T47D (cell line): ENCODE data around the gene CARD11.
"Not testable (repeated sequence)": the region's sequence is repeated elsewhere in the genome, so short reads cannot be mapped to it uniquely, and the experiment has no call there.

Experiments used
- DNase-seq, 2 experiments: peaks; one replicate each; pipeline versions ENCODE4 v3.0.0 to v3.0.0-alpha.2; 2011 to 2012; ENCODE audit warnings: low read depth in 1 of 2, low spot score in 1 of 2
- JUND ChIP-seq: IDR thresholded peaks from 2 replicates; pipeline ENCODE4 v1.6.1; 2012; ENCODE audit warnings: low read depth
- in situ Hi-C: cut with HindIII; loops from 2 replicates; pipeline ENCODE4 v1.10.0; 2016; ENCODE audit warnings: low sequenced_read_pairs, low pct_unique_long_range_greater_than_20kb

CARD11 gene

GRCh38 chr7:3027005-3027845, 16.4 kb downstream of the CARD11 start:
- TF ChIP-seq JUND, result no peak
- in situ Hi-C loops, result no loop called here
- no peak for DNase-seq

DNA sequence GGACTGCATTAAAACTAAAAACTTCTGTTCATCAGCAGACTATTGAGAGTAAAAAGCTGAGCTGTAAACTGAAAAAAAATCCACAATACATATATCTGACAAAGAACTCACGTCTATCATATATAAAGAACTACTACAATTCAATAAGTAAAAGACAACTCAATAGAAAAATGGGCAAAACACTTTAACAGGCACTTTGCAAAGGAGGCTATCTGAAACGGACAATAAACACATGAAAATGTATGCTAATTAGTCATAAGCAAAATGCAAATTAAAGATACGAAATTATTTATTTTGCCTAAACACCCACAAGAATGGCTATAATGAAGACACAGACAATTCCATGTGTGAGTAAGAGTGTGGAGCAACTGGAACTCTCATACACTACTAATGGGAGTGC, 18.1 kb downstream of the CARD11 start:
- DNase-seq, result no peak
- in situ Hi-C loops, result no loop called here
- TF ChIP-seq JUND, result no peak

- no peak for DNase-seq
- no peak for TF ChIP-seq JUND
- in situ Hi-C loops, result no loop called here
Observed at GRCh38 chr7:3021825-3022224, 21.8 kb downstream of the CARD11 start.

GRCh38 chr7:3021224-3021623, 22.4 kb downstream of the CARD11 start:
- in situ Hi-C loops, DNase-seq: not testable (repeated sequence)

DNA sequence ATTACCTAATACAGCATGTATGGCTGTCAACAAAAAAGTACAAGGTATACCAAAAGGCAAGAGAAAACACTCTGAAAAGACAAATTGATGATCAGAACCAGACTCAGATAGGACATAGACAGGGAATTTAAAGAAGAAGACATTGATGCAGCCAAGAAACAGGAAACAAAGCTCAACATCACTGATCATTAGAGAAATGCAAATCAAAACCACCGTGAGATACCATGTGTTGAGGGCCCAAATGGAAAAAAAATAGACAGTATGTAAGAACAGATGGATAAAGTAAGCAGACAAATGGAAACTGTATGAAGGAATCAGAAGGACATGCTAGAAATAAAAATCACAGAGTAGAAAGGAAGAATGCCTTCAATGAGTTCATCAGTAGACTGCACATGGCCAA, 23.3 kb downstream of the CARD11 start:
- TF ChIP-seq JUND, result no peak
- in situ Hi-C loops, result no loop called here
- no peak for DNase-seq

GRCh38 chr7:3019801-3020200, 23.9 kb downstream of the CARD11 start:
- in situ Hi-C loops, result no loop called here
- TF ChIP-seq JUND, result no peak
- DNase-seq, result no peak

- no peak for DNase-seq
- in situ Hi-C loops, result no loop called here
- no peak for TF ChIP-seq JUND
Observed at GRCh38 chr7:3013975-3014792, 29.5 kb downstream of the CARD11 start.

DNA sequence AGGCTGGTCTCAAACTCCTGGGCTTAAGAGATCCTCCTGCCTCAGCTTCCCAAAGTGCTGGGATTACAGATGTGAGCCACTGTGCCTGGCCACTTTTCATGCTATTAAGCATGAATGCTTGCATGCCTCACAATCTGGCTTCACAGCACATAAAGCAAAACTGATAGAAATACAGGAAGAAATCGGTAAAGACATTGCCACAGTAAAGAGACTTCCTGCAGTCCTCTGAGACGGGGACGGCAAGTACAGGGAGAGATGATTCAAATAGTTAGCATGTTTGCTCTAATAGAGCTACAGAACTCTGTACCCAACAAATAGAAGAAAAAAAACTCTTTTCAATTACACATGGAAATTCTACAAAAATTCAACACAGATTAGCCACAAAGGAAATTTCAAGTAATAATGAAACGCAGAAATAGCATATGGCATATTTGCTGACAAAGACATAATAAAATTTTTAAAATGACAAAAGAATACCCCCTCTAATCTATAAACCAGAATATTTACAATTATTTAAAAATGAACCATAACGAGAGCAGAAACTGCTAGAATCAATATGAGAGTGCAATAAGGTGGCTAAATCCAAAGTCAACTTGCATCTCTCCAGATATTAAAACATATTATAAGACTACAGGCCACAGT, 32.3 kb downstream of the CARD11 start:
- TF ChIP-seq JUND, result no peak
- in situ Hi-C loops, result no loop called here
- no peak for DNase-seq

DNA sequence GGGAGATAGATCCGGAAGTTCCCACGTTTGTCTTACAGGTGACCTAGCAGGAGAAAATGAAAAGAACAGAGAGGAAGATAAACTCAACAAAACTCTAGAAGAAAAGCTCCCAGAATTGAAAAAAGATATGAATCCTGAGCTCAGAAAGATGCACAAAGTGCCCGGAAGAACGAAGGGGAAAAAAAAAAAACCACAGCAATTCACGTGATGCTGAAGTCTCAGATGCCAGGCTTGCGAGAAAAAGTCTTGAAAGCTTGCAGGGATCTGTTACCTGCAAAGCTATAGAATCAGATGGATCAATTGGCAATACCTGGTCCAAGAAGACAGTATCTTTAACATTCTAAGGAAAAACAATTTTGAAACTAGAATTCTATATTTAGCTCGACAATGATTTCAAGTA, 33.5 kb downstream of the CARD11 start:
- DNase-seq, result no peak
- TF ChIP-seq JUND, result no peak
- in situ Hi-C loops, result no loop called here

DNA sequence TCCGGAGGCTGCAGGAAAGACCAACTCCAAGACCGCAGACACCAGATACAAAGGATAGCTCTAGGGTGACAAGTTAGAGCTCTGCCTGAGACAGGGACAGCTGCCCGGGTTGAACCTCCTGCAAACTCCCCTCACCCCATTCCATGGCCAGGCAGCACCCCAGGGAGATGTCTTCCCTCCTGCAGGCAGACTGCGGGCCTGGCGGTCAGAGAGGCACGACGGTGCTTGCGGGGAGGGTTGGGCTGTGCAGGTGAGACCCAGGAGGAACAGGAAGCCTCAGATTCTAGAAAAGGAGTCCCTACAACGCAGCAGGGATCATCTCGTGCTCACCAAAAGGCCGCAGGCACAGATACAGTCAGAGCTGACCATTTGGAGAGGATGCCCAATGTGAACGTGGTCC, 34.6 kb downstream of the CARD11 start:
- in situ Hi-C loops, result no loop called here
- no peak for DNase-seq
- TF ChIP-seq JUND, result no peak

DNA sequence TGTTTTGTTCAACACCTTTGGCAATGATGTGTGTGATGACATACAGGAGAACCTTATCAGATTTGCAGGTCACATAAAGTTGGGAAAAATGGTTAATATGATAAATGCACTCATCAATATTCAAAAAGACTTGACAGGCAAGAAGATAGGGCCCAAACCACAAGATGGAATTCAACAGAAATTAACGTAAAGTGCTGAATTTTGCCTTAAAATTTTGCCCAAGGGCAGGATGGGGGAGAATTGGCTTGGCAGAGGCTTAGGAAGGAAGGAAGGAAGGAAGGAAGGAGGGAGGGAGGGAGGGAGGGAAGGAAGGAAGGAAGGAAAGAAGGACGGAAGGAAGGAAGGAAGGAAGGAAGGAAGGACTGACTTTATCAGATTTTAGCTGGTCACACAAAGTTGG, 35.3 kb downstream of the CARD11 start:
- no peak for DNase-seq
- TF ChIP-seq JUND, result no peak
- in situ Hi-C loops, result no loop called here

DNA sequence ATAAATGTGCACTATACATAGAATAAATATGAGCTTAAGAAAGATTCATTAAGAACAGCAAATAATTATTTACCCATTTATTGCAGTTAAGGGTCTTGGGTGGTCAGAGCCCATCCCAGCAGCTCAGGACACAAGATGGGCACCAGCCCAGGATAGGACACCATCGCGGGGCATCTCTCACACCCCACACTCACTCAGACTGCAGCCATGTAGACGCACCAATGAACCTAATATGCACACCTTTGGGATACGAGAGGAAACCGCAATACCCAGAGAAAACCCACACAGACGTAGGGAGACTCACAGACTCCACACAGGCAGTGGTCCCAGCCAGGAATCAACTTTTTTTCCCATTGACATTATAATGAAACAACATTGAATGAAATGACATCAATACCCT, 36.0 kb downstream of the CARD11 start:
- TF ChIP-seq JUND, result no peak
- in situ Hi-C loops, result no loop called here

GRCh38 chr7:3005257-3005656, 38.4 kb downstream of the CARD11 start:
- in situ Hi-C loops, result no loop called here
- DNase-seq, result no peak
- TF ChIP-seq JUND, result no peak

More for the DNA sequence above, 36.0 kb downstream of the CARD11 start:
- DNase-seq, result no peak
